H1 (cell line): ENCODE results near the gene SHISA6. TPM values are rescaled to one million over a fixed set of nuclear protein-coding genes. Genes with fewer than 3 reads are reported as not detected.

Experiments
- CBX5 ChIP-seq: fragments of 300-800, 300-1000 bp; sonication (generic); IDR thresholded peaks from 2 replicates; pipeline ENCODE4 v1.7.1; 2016; ENCODE audit warnings: antibody characterized with exemption, low read length, low read depth
- GABPA ChIP-seq: IDR thresholded peaks from 2 replicates; pipeline ENCODE4 v1.6.1; 2011; ENCODE audit warnings: mild to moderate bottlenecking, low read length, moderate library complexity, borderline replicate concordance; ENCODE audit not compliant: insufficient read depth
- JUND ChIP-seq: IDR thresholded peaks from 2 replicates; pipeline ENCODE4 v1.6.1; 2011; ENCODE audit warnings: mild to moderate bottlenecking, improper control_type of control experiment, low read length
- POU5F1 ChIP-seq: IDR thresholded peaks from 2 replicates; pipeline ENCODE4 v1.6.1; 2011; ENCODE audit warnings: low read depth, mild to moderate bottlenecking, low read length, moderate library complexity
- TAF1 ChIP-seq: IDR thresholded peaks from 2 replicates; pipeline ENCODE4 v1.6.1; 2011; ENCODE audit warnings: mild to moderate bottlenecking, low read depth, low read length
- TAF7 ChIP-seq: optimal IDR thresholded peaks from 2 replicates; pipeline ENCODE3; 2011; ENCODE audit warnings: low read depth, mild to moderate bottlenecking, inconsistent platforms, low read length, moderate library complexity, borderline replicate concordance
- polyA plus RNA-seq, 7 experiments: library from polyadenylated mRNA; depleted of rRNA in 3 of 7; stranded (reverse) in 5 of 7; unstranded in 2 of 7; fragments of >200 nt in 5 of 7; fragments of 200-250 nt in 2 of 7; gene quantifications; 1 replicate in 5 of 7; 2 replicates in 1 of 7; 4 replicates in 1 of 7; pipeline versions ENCODE4 v1.2.1 to v1.2.3, GENCODE V29; 2011 to 2013; ENCODE audit warnings: missing spikeins in 2 of 7, mixed read lengths in 2 of 7
- total RNA-seq: library from RNA; stranded (reverse); fragmentation: NEBNext Ultra II Directional; extraction: Animal tissue kit (Norgen Biotek cat#: 25700); gene quantifications from 2 replicates; pipeline ENCODE4 v1.2.1, GENCODE V29; 2021

SHISA6 gene
- total and polyA plus RNA-seq, 2 of the 8 experiments (the other 6 are each of a cell fraction or from before 2014, with no cell fraction given), result 2.9 to 4.8 TPM

GRCh38 chr17:11495613-11496012 is 254.6 kb downstream of the SHISA6 start (continued):
- no peak for TF ChIP-seq GABPA
- no peak for TF ChIP-seq POU5F1
- TF ChIP-seq TAF1, result no peak
- no peak for TF ChIP-seq CBX5
- no peak for TF ChIP-seq JUND
- no peak for TF ChIP-seq TAF7
